Measurements from ENCODE around the gene NDUFA13.

DNA sequence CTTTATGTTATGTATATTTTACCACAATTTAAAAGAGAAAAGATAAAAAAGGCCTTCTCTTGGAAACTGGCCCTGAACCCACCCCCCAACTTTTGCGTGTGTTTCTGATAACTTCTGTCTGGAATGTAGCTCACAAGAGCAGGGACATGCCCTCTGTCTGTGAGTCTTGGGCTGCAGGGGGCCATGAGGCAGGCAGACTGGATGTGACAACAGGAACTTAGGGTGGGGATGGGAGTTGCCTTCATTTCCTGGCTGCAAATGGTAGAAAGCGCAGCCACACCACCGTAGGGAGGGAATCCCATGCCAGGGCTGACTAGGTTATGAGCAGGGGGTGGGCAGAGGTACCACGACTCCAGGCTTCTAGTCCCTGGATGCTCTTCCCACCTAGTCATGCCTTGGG lies 43.9 kb downstream of the NDUFA13 start:
- TF ChIP-seq, protein P1, sequence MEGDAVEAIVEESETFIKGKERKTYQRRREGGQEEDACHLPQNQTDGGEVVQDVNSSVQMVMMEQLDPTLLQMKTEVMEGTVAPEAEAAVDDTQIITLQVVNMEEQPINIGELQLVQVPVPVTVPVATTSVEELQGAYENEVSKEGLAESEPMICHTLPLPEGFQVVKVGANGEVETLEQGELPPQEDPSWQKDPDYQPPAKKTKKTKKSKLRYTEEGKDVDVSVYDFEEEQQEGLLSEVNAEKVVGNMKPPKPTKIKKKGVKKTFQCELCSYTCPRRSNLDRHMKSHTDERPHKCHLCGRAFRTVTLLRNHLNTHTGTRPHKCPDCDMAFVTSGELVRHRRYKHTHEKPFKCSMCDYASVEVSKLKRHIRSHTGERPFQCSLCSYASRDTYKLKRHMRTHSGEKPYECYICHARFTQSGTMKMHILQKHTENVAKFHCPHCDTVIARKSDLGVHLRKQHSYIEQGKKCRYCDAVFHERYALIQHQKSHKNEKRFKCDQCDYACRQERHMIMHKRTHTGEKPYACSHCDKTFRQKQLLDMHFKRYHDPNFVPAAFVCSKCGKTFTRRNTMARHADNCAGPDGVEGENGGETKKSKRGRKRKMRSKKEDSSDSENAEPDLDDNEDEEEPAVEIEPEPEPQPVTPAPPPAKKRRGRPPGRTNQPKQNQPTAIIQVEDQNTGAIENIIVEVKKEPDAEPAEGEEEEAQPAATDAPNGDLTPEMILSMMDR (conservative IDR thresholded peaks at IDR 0.05) = no peak
- no peak for TF ChIP-seq EZH2 (IDR thresholded peaks at IDR 0.05; ENCODE audit: low read depth)
